GM18520 (cell line): ENCODE measurements around the gene NTN4.
"Not testable (repeated sequence)": the region's sequence is repeated elsewhere in the genome, so short reads cannot be mapped to it uniquely, and the experiment has no call there.

Experiments
- ATAC-seq: cut with Tn5 transposase; IDR thresholded peaks from one replicate; pipeline ENCODE4 v1.9.1; 2021; ENCODE audit not compliant: unreplicated experiment

Gene NTN4

DNA sequence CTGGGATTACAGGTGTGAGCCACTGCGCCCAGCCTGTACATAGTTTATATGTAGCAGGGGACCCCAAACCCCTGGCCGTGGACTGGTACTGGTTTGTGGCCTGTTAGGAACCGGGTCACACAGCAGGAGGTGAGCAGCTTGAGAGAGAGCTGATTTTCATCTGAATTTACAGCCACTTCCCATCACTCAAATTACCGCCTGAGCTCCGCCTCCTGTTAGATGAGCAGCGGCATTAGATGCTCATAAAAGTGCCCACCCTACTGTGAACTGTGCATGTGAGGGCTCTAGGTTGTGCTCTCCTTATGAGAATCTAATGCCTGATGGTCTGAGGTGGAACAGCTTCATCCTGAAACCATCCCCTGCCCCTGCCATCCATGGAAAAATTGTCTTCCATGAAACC, 119.3 kb downstream of the NTN4 start:
- ATAC-seq: no peak

- no peak for ATAC-seq
These were observed 127.0 kb downstream of the NTN4 start for GRCh38 chr12:95663525-95663924.

DNA sequence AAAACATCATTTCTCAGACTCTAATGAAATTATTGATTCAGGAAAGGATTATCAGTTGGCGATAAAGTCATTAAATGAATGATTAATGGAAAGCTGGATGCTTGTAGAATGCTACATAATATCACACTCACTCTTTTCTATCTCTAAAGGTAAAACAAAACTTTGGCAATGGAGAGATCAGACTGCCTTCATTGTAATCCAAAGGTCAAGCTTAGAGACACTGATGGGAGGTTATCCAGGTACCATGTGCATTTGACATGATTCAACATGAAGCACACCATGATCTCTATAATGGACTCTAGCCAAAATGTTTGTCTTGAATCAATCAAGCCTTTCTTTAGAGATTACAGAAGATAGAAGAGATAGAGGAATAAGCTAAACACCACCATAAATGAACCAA, 129.2 kb downstream of the NTN4 start:
- ATAC-seq: no peak

GRCh38 chr12:95658386-95658785, 132.2 kb downstream of the NTN4 start:
- no peak for ATAC-seq

DNA sequence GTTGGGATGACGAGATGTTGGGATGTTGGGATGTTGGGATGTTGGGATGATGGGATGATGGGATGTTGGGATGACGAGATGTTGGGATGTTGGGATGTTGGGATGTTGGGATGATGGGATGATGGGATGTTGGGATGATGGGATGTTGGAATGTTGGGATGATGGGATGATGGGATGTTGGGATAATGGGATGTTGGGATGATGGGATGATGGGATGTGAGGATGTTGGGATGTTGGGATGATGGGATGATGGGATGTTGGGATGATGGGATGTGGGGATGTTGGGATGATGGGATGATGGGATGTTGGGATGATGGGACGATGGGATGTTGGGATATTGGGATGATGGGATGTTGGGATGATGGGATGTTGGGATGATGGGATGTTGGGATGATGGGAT, 135.9 kb downstream of the NTN4 start:
- ATAC-seq: not testable (repeated sequence)

DNA sequence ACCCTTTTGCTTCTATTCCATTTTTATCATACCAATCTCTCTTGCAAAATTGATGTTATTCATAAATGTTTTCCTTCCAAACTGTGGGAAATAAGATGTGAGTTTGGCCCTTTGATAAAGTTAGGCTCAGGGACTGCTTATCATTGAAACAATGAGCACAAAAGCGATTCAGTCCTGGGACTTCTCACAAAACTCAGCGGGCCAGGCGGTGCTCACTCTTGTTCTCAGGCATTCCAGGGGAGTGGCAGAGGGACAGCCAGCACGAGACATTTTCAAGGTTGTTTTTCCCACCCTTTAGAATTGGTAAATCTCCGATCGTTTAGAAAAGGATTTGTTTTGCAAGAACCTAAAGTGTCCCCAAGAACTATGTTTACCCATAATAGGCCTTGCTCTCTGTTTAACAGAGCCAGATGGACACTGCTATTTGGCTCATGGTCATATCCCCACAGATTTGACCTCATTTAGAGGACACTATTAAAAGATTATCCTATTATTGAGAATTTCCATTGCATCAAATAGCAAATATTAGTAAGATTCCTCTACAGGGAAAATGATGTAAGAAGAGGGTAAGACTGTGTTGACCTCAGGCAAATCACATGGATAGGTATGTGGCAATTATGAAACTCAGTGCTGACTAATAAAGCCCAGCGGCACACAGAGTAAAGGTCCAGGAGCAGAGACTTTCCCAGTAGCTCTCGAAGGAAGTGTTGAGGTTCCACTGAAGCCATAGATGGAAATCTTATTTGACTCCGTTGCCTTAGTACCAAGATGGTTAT, 136.6 kb downstream of the NTN4 start:
- ATAC-seq: no peak

GRCh38 chr12:95651681-95652080, 138.9 kb downstream of the NTN4 start:
- ATAC-seq: no peak

DNA sequence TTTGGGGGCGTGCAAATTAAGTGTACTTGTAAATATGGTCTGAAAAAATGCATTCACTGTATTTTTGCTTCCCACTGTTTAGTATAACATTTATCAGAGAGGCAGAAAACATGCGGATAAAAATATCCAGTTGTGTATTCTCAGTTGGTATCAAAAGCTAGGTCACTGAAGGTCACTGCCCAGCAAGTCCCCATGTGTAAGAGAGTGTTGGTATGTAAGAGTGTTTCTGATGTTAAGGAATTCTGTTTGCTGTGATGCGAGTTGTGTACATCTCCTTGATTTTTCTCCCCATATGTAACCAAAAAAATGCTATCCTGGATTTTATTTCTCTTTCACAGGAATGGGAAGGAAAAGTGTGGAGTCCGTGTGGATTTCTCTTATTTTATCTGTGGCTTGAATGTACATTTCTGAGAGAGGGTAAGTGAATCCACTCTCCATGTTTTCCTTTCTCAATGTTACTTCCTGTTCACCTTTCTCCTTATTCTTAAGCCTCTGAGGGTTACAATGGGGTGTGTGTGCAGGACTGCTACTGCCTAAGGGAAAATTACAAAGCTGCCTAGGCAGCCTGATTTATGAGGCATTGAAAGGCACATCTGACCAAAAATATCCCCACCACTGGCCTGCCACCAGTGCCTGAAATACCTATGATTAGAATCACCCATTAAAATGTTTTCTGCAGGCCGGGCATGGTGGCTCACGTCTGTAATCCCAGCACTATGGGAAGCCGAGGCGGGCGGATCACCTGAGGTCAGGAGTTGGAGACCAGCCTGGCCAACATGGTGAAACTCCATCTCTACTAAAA, 141.4 kb downstream of the NTN4 start:
- ATAC-seq: no peak

DNA sequence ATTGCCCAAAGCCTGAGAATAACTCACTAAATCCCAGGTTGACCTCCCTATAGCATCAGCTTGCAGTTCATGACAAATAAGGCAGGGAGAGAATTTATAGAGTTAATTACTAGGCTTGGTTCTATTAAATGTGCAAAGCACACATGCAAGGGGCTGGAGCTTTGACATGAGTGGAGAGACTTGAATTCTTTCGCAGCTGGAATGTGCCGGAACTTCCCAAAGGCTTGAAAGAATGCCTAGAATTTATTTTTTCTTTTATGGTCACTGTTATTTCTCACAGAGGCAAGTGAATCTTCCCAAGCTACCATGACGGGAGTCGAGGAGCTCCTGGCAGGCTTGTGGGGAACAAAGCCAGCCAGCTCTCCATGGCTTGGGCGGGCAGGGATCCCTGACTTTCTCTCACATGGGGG, 143.8 kb downstream of the NTN4 start:
- no peak for ATAC-seq

DNA sequence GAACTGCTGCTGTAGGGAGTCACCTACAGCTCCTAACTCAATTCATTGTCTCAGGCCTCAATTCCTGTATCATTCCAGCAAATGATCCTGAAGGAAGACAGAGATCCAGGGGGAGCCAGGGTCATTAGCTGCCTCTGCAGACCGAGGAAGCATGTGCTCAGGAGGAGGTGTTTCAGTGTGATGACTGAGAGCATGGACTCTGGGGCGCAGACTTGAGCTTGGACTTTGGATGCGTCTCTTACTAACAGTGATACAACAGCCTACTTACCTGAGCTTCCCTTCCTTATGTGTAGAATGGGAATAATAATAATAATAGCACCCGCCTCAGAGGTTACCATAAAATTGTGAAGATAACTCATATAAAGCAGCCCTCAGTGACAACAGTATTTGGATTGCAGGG, 147.3 kb downstream of the NTN4 start:
- ATAC-seq: no peak

GRCh38 chr12:95642583-95642982, 148.0 kb downstream of the NTN4 start:
- ATAC-seq: no peak

DNA sequence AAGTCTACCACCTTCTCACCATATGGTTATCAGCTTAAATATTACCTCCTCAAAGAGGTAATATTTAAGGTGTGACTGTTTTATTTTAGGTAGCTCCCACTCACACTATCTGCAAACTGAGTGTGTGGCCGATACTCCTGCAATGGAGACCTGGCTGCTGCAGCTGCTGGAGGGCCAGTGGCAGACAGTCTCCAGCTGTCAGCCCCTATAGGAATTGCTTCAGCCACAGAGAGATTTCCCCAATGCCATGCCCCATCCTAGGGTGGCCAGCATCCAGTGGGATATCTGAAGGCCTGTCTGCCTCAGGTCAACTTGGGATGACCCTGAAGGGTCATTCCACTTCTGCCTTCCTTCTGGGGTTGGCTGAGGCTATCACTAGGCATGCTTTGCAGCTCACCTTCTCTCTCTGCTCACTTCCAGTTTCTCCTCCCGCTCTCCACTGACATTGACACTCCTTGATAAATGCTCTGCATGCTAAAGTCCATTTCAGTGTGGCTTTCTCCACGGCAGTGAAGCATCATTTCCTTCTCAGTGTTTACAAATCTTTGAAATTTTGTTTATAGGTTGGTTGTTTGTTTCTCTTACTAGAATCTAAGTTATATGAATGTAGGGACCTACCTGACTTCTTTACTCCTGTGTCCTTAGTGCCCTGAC, 149.1 kb downstream of the NTN4 start:
- ATAC-seq: no peak

GRCh38 chr12:95640516-95640915, 150.0 kb downstream of the NTN4 start:
- no peak for ATAC-seq

GRCh38 chr12:95637471-95638155, 153.0 kb downstream of the NTN4 start:
- no peak for ATAC-seq

DNA sequence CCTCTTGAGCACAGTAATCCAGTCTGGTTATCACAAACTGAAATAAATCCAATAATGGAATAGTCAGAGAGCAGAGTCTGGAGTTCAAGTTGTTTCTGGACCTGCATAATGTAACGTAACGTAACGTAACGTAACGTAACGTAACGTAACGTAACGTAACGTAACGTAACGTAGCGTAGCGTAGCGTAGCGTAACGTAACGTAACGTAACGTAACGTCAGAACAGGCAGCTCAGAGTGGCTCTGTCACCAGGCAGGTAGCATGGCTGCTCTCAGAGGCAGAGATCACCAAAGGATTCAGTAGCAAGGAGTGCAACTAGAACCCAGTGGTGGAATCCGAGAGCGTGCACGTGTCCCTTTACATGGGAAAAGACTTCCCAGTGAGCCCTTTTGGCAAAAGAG, 153.6 kb downstream of the NTN4 start:
- no peak for ATAC-seq

GRCh38 chr12:95634622-95635621, 155.6 kb downstream of the NTN4 start:
- ATAC-seq: no peak

GRCh38 chr12:95633732-95634465, 156.7 kb downstream of the NTN4 start:
- no peak for ATAC-seq

GRCh38 chr12:95633049-95633731, 157.4 kb downstream of the NTN4 start:
- no peak for ATAC-seq

- no peak for ATAC-seq
These were observed 160.1 kb downstream of the NTN4 start for GRCh38 chr12:95630496-95630895.
